HG03457 (cell line): ENCODE measurements around the gene ATXN2.
A peak's percentile ranks its signal among the peaks of the same experiment; 100 is the strongest.
"Not testable (repeated sequence)": the region's sequence is repeated elsewhere in the genome, so short reads cannot be mapped to it uniquely, and the experiment has no call there.

Source experiments
- ATAC-seq: cut with Tn5 transposase; IDR thresholded peaks from one replicate; pipeline ENCODE4 v1.9.1; 2021; ENCODE audit warnings: moderate number of reproducible peaks; ENCODE audit not compliant: unreplicated experiment

The ATXN2 gene

GRCh38 chr12:111598637-111599452, at the start of gene ATXN2:
Gene ATXN2, minus strand, starts transcription at chr12:111599315. Its CDS starts 281 bp downstream, at chr12:111599034.
- peak; percentile 37 for ATAC-seq

GRCh38 chr12:111645433-111645832, 46.3 kb upstream of the ATXN2 start:
- ATAC-seq = no peak

GRCh38 chr12:111643427-111643826, 44.3 kb upstream of the ATXN2 start:
- ATAC-seq = no peak

- ATAC-seq = no peak
These were observed 43.7 kb upstream of the ATXN2 start for GRCh38 chr12:111642681-111643426.

GRCh38 chr12:111640506-111640905, 41.4 kb upstream of the ATXN2 start:
- ATAC-seq = no peak

GRCh38 chr12:111638556-111638955, 39.4 kb upstream of the ATXN2 start:
- ATAC-seq = no peak

- no peak for ATAC-seq
These were observed 37.3 kb upstream of the ATXN2 start for GRCh38 chr12:111636209-111636945.

- ATAC-seq = no peak
These were observed 36.4 kb upstream of the ATXN2 start for GRCh38 chr12:111635524-111635923.

- ATAC-seq = no peak
These were observed 29.6 kb upstream of the ATXN2 start for GRCh38 chr12:111628505-111629260.

GRCh38 chr12:111626230-111626629, 27.1 kb upstream of the ATXN2 start:
- no peak for ATAC-seq

GRCh38 chr12:111624540-111624939, 25.4 kb upstream of the ATXN2 start:
- ATAC-seq = no peak

GRCh38 chr12:111617841-111618240, 18.7 kb upstream of the ATXN2 start:
- ATAC-seq = not testable (repeated sequence)

GRCh38 chr12:111616177-111616623, 17.1 kb upstream of the ATXN2 start:
- ATAC-seq = no peak

GRCh38 chr12:111607239-111607638, 8.1 kb upstream of the ATXN2 start:
- ATAC-seq = no peak

GRCh38 chr12:111606767-111607230, 7.7 kb upstream of the ATXN2 start:
- ATAC-seq = no peak

GRCh38 chr12:111605911-111606766, 7.0 kb upstream of the ATXN2 start:
- no peak for ATAC-seq

GRCh38 chr12:111602857-111603256, 3.7 kb upstream of the ATXN2 start:
- ATAC-seq = not testable (repeated sequence)

GRCh38 chr12:111602348-111602747, 3.2 kb upstream of the ATXN2 start:
- no peak for ATAC-seq

- ATAC-seq = not testable (repeated sequence)
These were observed 1.9 kb upstream of the ATXN2 start for GRCh38 chr12:111600986-111601385.
